ENCODE data around the gene CFAP47. TPM values are rescaled to one million over a fixed set of nuclear protein-coding genes. Genes with fewer than 3 reads are reported as not detected.
"Not testable (repeated sequence)": the region's sequence is repeated elsewhere in the genome, so short reads cannot be mapped to it uniquely, and the experiment has no call there.

CFAP47 gene
- total RNA-seq, 4 donors from 2014 or later, result not detected

GRCh38 chrX:36160081-36160480 lies 240.5 kb downstream of the CFAP47 start:
- no peak for TF ChIP-seq CTCF (IDR thresholded peaks at IDR 0.05)
- no peak for TF ChIP-seq EP300 (IDR thresholded peaks at IDR 0.05)
- no peak for TF ChIP-seq POLR2A (IDR thresholded peaks at IDR 0.05)
- no peak for TF ChIP-seq POLR2AphosphoS5 (IDR thresholded peaks at IDR 0.05)
- Histone ChIP-seq H3K27me3 (no peaks in the 10 kb centered on the region), H3K4me3 (no peak overlapping the region), H3K27ac (no peak overlapping the region), H3K36me3 (no peaks in the 10 kb centered on the region), H3K9me3 (no peaks in the 10 kb centered on the region), H3K4me1 (no peaks in the 10 kb centered on the region)
- no peak for DNase-seq (ENCODE audit: low spot score in 2 of 2)

GRCh38 chrX:36198575-36198974 lies 279.0 kb downstream of the CFAP47 start:
- no peaks in the 10 kb centered on the region for H3K4me1 ChIP-seq
- TF ChIP-seq POLR2AphosphoS5 (IDR thresholded peaks at IDR 0.05) (no peak), EP300 (IDR thresholded peaks at IDR 0.05) (no peak), CTCF (IDR thresholded peaks at IDR 0.05) (no peak), POLR2A (IDR thresholded peaks at IDR 0.05) (no peak)
- H3K4me3 ChIP-seq, result no peak overlapping the region
- H3K27me3 ChIP-seq, result no peaks in the 10 kb centered on the region
- DNase-seq (ENCODE audit: low spot score in 2 of 2), result no peak
- H3K27ac ChIP-seq, result no peak overlapping the region
- no peaks in the 10 kb centered on the region for H3K9me3 ChIP-seq
- no peaks in the 10 kb centered on the region for H3K36me3 ChIP-seq

- TF ChIP-seq POLR2AphosphoS5 (IDR thresholded peaks at IDR 0.05), result no peak
- TF ChIP-seq POLR2A (IDR thresholded peaks at IDR 0.05), result no peak
- TF ChIP-seq CTCF (IDR thresholded peaks at IDR 0.05), result no peak
- no peak for TF ChIP-seq EP300 (IDR thresholded peaks at IDR 0.05)
- Histone ChIP-seq H3K36me3 (no peaks in the 10 kb centered on the region), H3K9me3 (no peaks in the 10 kb centered on the region), H3K27ac (no peak overlapping the region), H3K27me3 (no peaks in the 10 kb centered on the region), H3K4me1 (no peaks in the 10 kb centered on the region), H3K4me3 (no peak overlapping the region)
- no peak for DNase-seq (ENCODE audit: low spot score in 2 of 2)
These were observed 280.4 kb downstream of the CFAP47 start for GRCh38 chrX:36199928-36200327.

- TF ChIP-seq EP300 (IDR thresholded peaks at IDR 0.05) (no peak), POLR2A (IDR thresholded peaks at IDR 0.05) (no peak), CTCF (IDR thresholded peaks at IDR 0.05) (no peak), POLR2AphosphoS5 (IDR thresholded peaks at IDR 0.05) (no peak)
- Histone ChIP-seq H3K4me3 (no peak overlapping the region), H3K36me3 (no peaks in the 10 kb centered on the region), H3K9me3 (no peaks in the 10 kb centered on the region), H3K27ac (no peak overlapping the region), H3K27me3 (no peaks in the 10 kb centered on the region), H3K4me1 (no peaks in the 10 kb centered on the region)
- no peak for DNase-seq (ENCODE audit: low spot score in 2 of 2)
- 50% methylated on average over 1 of the region's 1 CpG for WGBS
These were observed 295.4 kb downstream of the CFAP47 start for GRCh38 chrX:36214924-36215323.

GRCh38 chrX:36218801-36219200 lies 299.3 kb downstream of the CFAP47 start:
- WGBS, result 28% methylated on average over 1 of the region's 1 CpG
- no peaks in the 10 kb centered on the region for H3K27me3 ChIP-seq
- H3K36me3 ChIP-seq, result no peaks in the 10 kb centered on the region
- no peak overlapping the region for H3K4me3 ChIP-seq
- no peaks in the 10 kb centered on the region for H3K4me1 ChIP-seq
- H3K27ac ChIP-seq, result no peak overlapping the region
- TF ChIP-seq POLR2A (IDR thresholded peaks at IDR 0.05), result no peak
- no peak for TF ChIP-seq POLR2AphosphoS5 (IDR thresholded peaks at IDR 0.05)
- no peak for TF ChIP-seq EP300 (IDR thresholded peaks at IDR 0.05)
- no peak for TF ChIP-seq CTCF (IDR thresholded peaks at IDR 0.05)
- H3K9me3 ChIP-seq, result no peaks in the 10 kb centered on the region
- DNase-seq (ENCODE audit: low spot score in 2 of 2), result no peak

- WGBS, result 87% methylated on average over 20 of the region's 21 CpGs
- H3K9me3 ChIP-seq; DNase-seq (ENCODE audit: low spot score in 2 of 2): not testable (repeated sequence)
These were observed 315.4 kb downstream of the CFAP47 start for GRCh38 chrX:36234840-36235528.

More at GRCh38 chrX:36234840-36235528, 315.4 kb downstream of the CFAP47 start:
- not testable (repeated sequence) for H3K36me3 ChIP-seq, H3K27me3 ChIP-seq, H3K27ac ChIP-seq, H3K4me1 ChIP-seq, H3K4me3 ChIP-seq

Data from suprapubic skin (tissue), 4 donors.